IMR-90 (cell line): ENCODE results near the gene NEK6. TPM values are rescaled to one million over a fixed set of nuclear protein-coding genes. Genes with fewer than 3 reads are reported as not detected.

Source experiments
- ATAC-seq: fragments of 200-7000 bp; cut with Tn5 transposase; 2 replicates; pipeline ENCODE4 v1.9.1; 2020; ENCODE audit warnings: low read depth, mild to moderate bottlenecking, moderate library complexity
- BruUV-seq: library from RNA; stranded (reverse); fragments of 400-500 nt; replicated peaks from 2 replicates; lab custom pipeline; 2021; lab: Mats Ljungman, UMichigan
- CTCF ChIA-PET: fragments of 300-600 bp; formaldehyde crosslinking; extraction: SDS; loops from one replicate; lab custom pipeline; 2021; ENCODE audit warnings: antibody characterized with exemption; lab: Yijun Ruan, JAX
- POLR2A ChIA-PET: fragments of 300-600 bp; sonication (Branson Sonifier 250); formaldehyde crosslinking; loops from one replicate; lab custom pipeline; 2022; ENCODE audit warnings: antibody characterized with exemption; ENCODE audit not compliant: unreplicated experiment; lab: Charles Lee
- DNase-seq: peaks from one replicate; pipeline ENCODE4 v3.0.0; 2013
- H2AFZ ChIP-seq: replicated peaks from 2 replicates; pipeline ENCODE3; 2013; ENCODE audit warnings: low read length, mild to moderate bottlenecking; ENCODE audit not compliant: poor library complexity
- H2AK5ac ChIP-seq: 2 replicates; pipeline ENCODE4 v1.6.1; 2013; ENCODE audit warnings: low read depth, low read length, inconsistent platforms
- H2AK9ac ChIP-seq: replicated peaks from 2 replicates; pipeline ENCODE3; 2013; ENCODE audit warnings: mild to moderate bottlenecking, low read depth, low read length, moderate library complexity; ENCODE audit not compliant: poor library complexity
- H2BK120ac ChIP-seq: 2 replicates; pipeline ENCODE4 v1.6.1; 2013; ENCODE audit warnings: low read depth, low read length, inconsistent platforms
- H2BK15ac ChIP-seq: 3 replicates; pipeline ENCODE4 v1.6.1; 2013; ENCODE audit warnings: low read depth, low read length, inconsistent platforms
- H2BK20ac ChIP-seq: 2 replicates; pipeline ENCODE4 v1.6.1; 2013; ENCODE audit warnings: low read depth, mild to moderate bottlenecking, inconsistent platforms, low read length, moderate library complexity
- H2BK5ac ChIP-seq: 2 replicates; pipeline ENCODE4 v1.6.1; 2013; ENCODE audit warnings: mild to moderate bottlenecking, low read depth, low read length, inconsistent platforms; ENCODE audit not compliant: poor library complexity, severe bottlenecking
- H3K14ac ChIP-seq: replicated peaks from 2 replicates; pipeline ENCODE4 v1.6.1; 2013; ENCODE audit warnings: low read depth, low read length, inconsistent platforms
- H3K18ac ChIP-seq: 2 replicates; pipeline ENCODE4 v1.6.1; 2013; ENCODE audit warnings: low read depth, low read length, control low read depth
- H3K23ac ChIP-seq: 2 replicates; pipeline ENCODE4 v1.6.1; 2013; ENCODE audit warnings: low read depth, low read length, inconsistent platforms
- H3K27ac ChIP-seq: 2 replicates; pipeline ENCODE4 v1.5.1; 2013; ENCODE audit warnings: mild to moderate bottlenecking, control low read depth, low read length; ENCODE audit not compliant: insufficient read depth
- H3K27me3 ChIP-seq: 2 replicates; pipeline ENCODE4 v1.6.1; 2013; ENCODE audit warnings: low read length; ENCODE audit not compliant: control insufficient read depth, insufficient read depth
- H3K36me3 ChIP-seq: 2 replicates; pipeline ENCODE4 v1.6.1; 2013; ENCODE audit warnings: low read length, mixed read lengths; ENCODE audit not compliant: control insufficient read depth, insufficient read depth
- H3K4ac ChIP-seq: 2 replicates; pipeline ENCODE4 v1.6.1; 2013; ENCODE audit warnings: low read depth, low read length, inconsistent platforms
- H3K4me1 ChIP-seq: 2 replicates; pipeline ENCODE4 v1.6.1; 2013; ENCODE audit warnings: low read length, mixed read lengths; ENCODE audit not compliant: control insufficient read depth, insufficient read depth
- H3K4me2 ChIP-seq: 2 replicates; pipeline ENCODE4 v1.6.1; 2013; ENCODE audit warnings: low read depth, mild to moderate bottlenecking, control low read depth, low read length, moderate library complexity
- H3K4me3 ChIP-seq: 2 replicates; pipeline ENCODE4 v1.5.1; 2013; ENCODE audit warnings: low read depth, mild to moderate bottlenecking, control low read depth, low read length, moderate library complexity; ENCODE audit not compliant: insufficient read depth
- H3K56ac ChIP-seq: 2 replicates; pipeline ENCODE4 v1.6.1; 2013; ENCODE audit warnings: low read length, inconsistent platforms; ENCODE audit not compliant: insufficient read depth; ENCODE audit errors: extremely low read depth
- H3K79me1 ChIP-seq, 2 experiments: 2 replicates each; pipeline ENCODE4 v1.6.1; 2013; ENCODE audit warnings: low read length in 2 of 2, inconsistent platforms in 1 of 2, low read depth in 1 of 2
- H3K9ac ChIP-seq: 2 replicates; pipeline ENCODE4 v1.6.1; 2013; ENCODE audit warnings: low read depth, low read length, control low read depth
- H3K9me1 ChIP-seq: 2 replicates; pipeline ENCODE4 v1.6.1; 2013; ENCODE audit warnings: low read length, inconsistent platforms; ENCODE audit not compliant: insufficient read depth
- H3K9me3 ChIP-seq: 2 replicates; pipeline ENCODE4 v1.6.1; 2013; ENCODE audit warnings: low read length; ENCODE audit not compliant: control insufficient read depth, insufficient read depth
- H4K20me1 ChIP-seq: 2 replicates; pipeline ENCODE4 v1.6.1; 2013; ENCODE audit warnings: low read length, inconsistent platforms; ENCODE audit not compliant: insufficient read depth
- H4K5ac ChIP-seq: 2 replicates; pipeline ENCODE4 v1.6.1; 2013; ENCODE audit warnings: mild to moderate bottlenecking, low read depth, low read length, control low read depth
- H4K8ac ChIP-seq, 2 experiments: 2 replicates each; pipeline ENCODE4 v1.6.1; 2013; ENCODE audit warnings: low read depth in 2 of 2, low read length in 2 of 2, control low read depth in 1 of 2, inconsistent platforms in 1 of 2
- H4K91ac ChIP-seq: 2 replicates; pipeline ENCODE4 v1.6.1; 2013; ENCODE audit warnings: low read depth, low read length, inconsistent platforms; ENCODE audit not compliant: insufficient read depth
- CHD1 ChIP-seq: IDR thresholded peaks from 2 replicates; pipeline ENCODE4 v1.6.1; 2012; ENCODE audit warnings: low read depth, low read length, improper control_type of control experiment
- CTCF ChIP-seq: conservative IDR thresholded peaks from 2 replicates; pipeline ENCODE4 v1.5.1; 2012; ENCODE audit warnings: mild to moderate bottlenecking, low read depth, low read length, improper control_type of control experiment
- ELK1 ChIP-seq: fragments of 150-350 bp; IDR thresholded peaks from 2 replicates; pipeline ENCODE4 v1.6.1; 2016; ENCODE audit warnings: low read depth, mild to moderate bottlenecking, low read length, moderate library complexity, borderline replicate concordance
- RCOR1 ChIP-seq: IDR thresholded peaks from 2 replicates; pipeline ENCODE4 v1.6.1; 2012; ENCODE audit warnings: mild to moderate bottlenecking, low read length, improper control_type of control experiment; ENCODE audit not compliant: insufficient replicate concordance
- WGBS, 2 experiments: methylation state at CpG; one replicate each; pipeline versions ENCODE4 v1.1.5 to v1.1.7; 2013; ENCODE audit warnings: missing lambda C conversion rate in 2 of 2; ENCODE audit not compliant: insufficient read length in 1 of 2; ENCODE audit errors: extremely low coverage in 2 of 2; 5-methylcytosine and 5-hydroxymethylcytosine counted together
- dilution Hi-C: fragments of 300-500 bp; cut with HindIII; formaldehyde crosslinking; loops from one replicate; pipeline ENCODE4 v1.14.3; 2018; ENCODE audit warnings: low sequenced_read_pairs; ENCODE audit not compliant: unreplicated experiment
- in situ Hi-C: fragments of 300-500 bp; cut with MboI; formaldehyde crosslinking; loops from 3 replicates; pipeline ENCODE4 v1.14.3; 2019; ENCODE audit warnings: low sequenced_read_pairs, inconsistent platforms, mixed read lengths
- intact Hi-C: fragments of 100-400 bp; cut with micrococcal nuclease; formaldehyde crosslinking; loops from 2 replicates; pipeline ENCODE4 v1.10.0; 2022
- polyA plus RNA-seq, 3 experiments: library from polyadenylated mRNA; depleted of rRNA; stranded (reverse); fragments of >200 nt; gene quantifications; 2 replicates each; pipeline ENCODE4 v1.2.3, GENCODE V29; 2012; ENCODE audit warnings: low replicate concordance in 1 of 3
- total RNA-seq: library from RNA; depleted of rRNA; stranded (reverse); fragments of >200 nt; gene quantifications from 2 replicates; pipeline ENCODE4 v1.2.3, GENCODE V29; 2012

The NEK6 gene
- total and polyA plus RNA-seq, 2 of the 4 experiments (the other 2 are of a cell fraction): 79.9 to 112 TPM

GRCh38 chr9:124283228-124283814 lies 25.6 kb downstream of the NEK6 start:
- H2BK5ac ChIP-seq: peak overlapping the region; percentile 84
- no peak overlapping the region for H3K4me2 ChIP-seq
- no peak overlapping the region for H3K4me3 ChIP-seq
- intact Hi-C loops (no loop called here), dilution Hi-C loops (no loop called here), in situ Hi-C loops (no loop called here)
- peak overlapping the region; percentile 84 for H2BK120ac ChIP-seq
- 89% methylated on average over 12 of the region's 15 CpGs; no CpG with 5 or more reads in 1 of the 2 experiments for WGBS, 2 experiments
- H3K14ac ChIP-seq: peak overlapping the region; percentile 59
- peak overlapping the region; percentile 86 to 90 for H4K8ac ChIP-seq
- peak overlapping the region; percentile 90 for H3K27ac ChIP-seq
- peaks cover 48% of the 10 kb centered on the region for H3K9me1 ChIP-seq
- TF ChIP-seq RCOR1 (no peak), ELK1 (no peak), CTCF (no peak), CHD1 (no peak)
- H3K18ac ChIP-seq: peak overlapping the region; percentile 90
- no peaks in the 10 kb centered on the region for H3K27me3 ChIP-seq
- peak overlapping the region; percentile 80 for H2AK9ac ChIP-seq
- peak overlapping the region; percentile 89 for H3K4ac ChIP-seq
- H2AFZ ChIP-seq: no peak overlapping the region
- CTCF ChIA-PET: no interaction called here
- peak overlapping the region; percentile 97 for H4K91ac ChIP-seq
- H2BK20ac ChIP-seq: peak overlapping the region; percentile 81
- H2AK5ac ChIP-seq: peak overlapping the region; percentile 98
- DNase-seq: no peak
- POLR2A ChIA-PET: no interaction called here
- peaks cover 18 to 89% of the 10 kb centered on the region in 2 experiments; a peak in 3 of 4 replicates for H3K79me1 ChIP-seq
- peaks cover 75% of the 10 kb centered on the region for H3K4me1 ChIP-seq
- H3K9me3 ChIP-seq: no peaks in the 10 kb centered on the region
- peak overlapping the region; percentile 92; the same call in 2 of the 3 replicates for H2BK15ac ChIP-seq
- peak overlapping the region; percentile 61 for H3K9ac ChIP-seq
- H3K23ac ChIP-seq: peak overlapping the region; percentile 69
- peak overlapping the region; percentile 74 for H4K5ac ChIP-seq
- H3K36me3 ChIP-seq: peaks cover 8% of the 10 kb centered on the region; the same call in 1 of the 2 replicates
- peaks cover 54% of the 10 kb centered on the region for H4K20me1 ChIP-seq
- no TSS peak for BruUV-seq
- no peak for ATAC-seq
- 0 out of 2 replicates have a peak overlapping the region, but pooled peaks have one; percentile 35 for H3K56ac ChIP-seq
